Neutrophil (primary cell): ENCODE measurements around the gene DOCK4.

Experiments used
- H3K27ac ChIP-seq: fragments of 200-600 bp; sonication (generic); 2 replicates; pipeline ENCODE4 v1.5.1; 2016; ENCODE audit warnings: mild to moderate bottlenecking, moderate library complexity
- H3K27me3 ChIP-seq: fragments of 200-600 bp; sonication (generic); 2 replicates; pipeline ENCODE4 v1.6.0; 2016; ENCODE audit warnings: mild to moderate bottlenecking
- H3K36me3 ChIP-seq: fragments of 200-600 bp; sonication (generic); 2 replicates; pipeline ENCODE4 v1.5.1; 2017
- H3K4me1 ChIP-seq, 2 experiments: fragments of 200-600 bp in 1 of 2; sonication (generic) in 1 of 2; 1 replicate in 1 of 2; 2 replicates in 1 of 2; pipeline versions ENCODE4 v1.5.1 to v1.6.1; 2013 to 2016; ENCODE audit warnings: low read depth in 1 of 2, low read length in 1 of 2, mild to moderate bottlenecking in 1 of 2, moderate library complexity in 1 of 2; ENCODE audit not compliant: control insufficient read depth in 1 of 2, insufficient read depth in 1 of 2
- H3K4me3 ChIP-seq, 2 experiments: fragments of 200-600 bp in 1 of 2; sonication (generic) in 1 of 2; 1 replicate in 1 of 2; 2 replicates in 1 of 2; pipeline ENCODE4 v1.5.1; 2013 to 2016; ENCODE audit warnings: low read depth in 1 of 2, low read length in 1 of 2, mild to moderate bottlenecking in 1 of 2, moderate library complexity in 1 of 2
- H3K9me3 ChIP-seq: fragments of 200-600 bp; sonication (generic); 2 replicates; pipeline ENCODE4 v1.5.1; 2016
- CTCF ChIP-seq: fragments of 200-600 bp; sonication (generic); IDR thresholded peaks from 2 replicates; pipeline ENCODE4 v1.5.1; 2016; ENCODE audit warnings: antibody characterized with exemption

DOCK4 gene

GRCh38 chr7:111982804-111983203 is 223.4 kb downstream of the DOCK4 start:
- TF ChIP-seq CTCF, result no peak
- Histone ChIP-seq H3K4me1 (peaks cover 14 to 16% of the 10 kb centered on the region in 2 experiments), H3K27me3 (no peaks in the 10 kb centered on the region), H3K27ac (no peak overlapping the region), H3K36me3 (no peaks in the 10 kb centered on the region), H3K4me3 (no peak overlapping the region), H3K9me3 (no peaks in the 10 kb centered on the region)

GRCh38 chr7:111982133-111982532 is 224.1 kb downstream of the DOCK4 start:
- Histone ChIP-seq H3K4me3 (no peak overlapping the region), H3K4me1 (peaks cover 7 to 10% of the 10 kb centered on the region in 2 experiments), H3K27me3 (no peaks in the 10 kb centered on the region), H3K36me3 (no peaks in the 10 kb centered on the region), H3K9me3 (no peaks in the 10 kb centered on the region), H3K27ac (no peak overlapping the region)
- TF ChIP-seq CTCF, result no peak

- H3K4me1 ChIP-seq, result no peaks in the 10 kb centered on the region
- H3K27ac ChIP-seq, result no peak overlapping the region
- H3K4me3 ChIP-seq, result no peak overlapping the region
- H3K27me3 ChIP-seq, result no peaks in the 10 kb centered on the region
- no peak for TF ChIP-seq CTCF
- H3K36me3 ChIP-seq, result no peaks in the 10 kb centered on the region
- no peaks in the 10 kb centered on the region for H3K9me3 ChIP-seq
Observed at GRCh38 chr7:111980725-111981124, 225.5 kb downstream of the DOCK4 start.

- TF ChIP-seq CTCF, result no peak
- Histone ChIP-seq H3K36me3 (no peaks in the 10 kb centered on the region), H3K27ac (no peak overlapping the region), H3K4me3 (no peak overlapping the region), H3K4me1 (no peaks in the 10 kb centered on the region), H3K9me3 (no peaks in the 10 kb centered on the region), H3K27me3 (no peaks in the 10 kb centered on the region)
Observed at GRCh38 chr7:111975346-111975745, 230.9 kb downstream of the DOCK4 start.

- TF ChIP-seq CTCF, result no peak
- Histone ChIP-seq H3K4me1 (no peaks in the 10 kb centered on the region), H3K27me3 (no peaks in the 10 kb centered on the region), H3K36me3 (no peaks in the 10 kb centered on the region), H3K4me3 (no peak overlapping the region), H3K9me3 (no peaks in the 10 kb centered on the region), H3K27ac (no peak overlapping the region)
Observed at GRCh38 chr7:111960984-111961383, 245.2 kb downstream of the DOCK4 start.

GRCh38 chr7:111958896-111959295 is 247.3 kb downstream of the DOCK4 start:
- no peak for TF ChIP-seq CTCF
- no peaks in the 10 kb centered on the region for H3K36me3 ChIP-seq
- no peaks in the 10 kb centered on the region for H3K27me3 ChIP-seq
- H3K27ac ChIP-seq, result no peak overlapping the region
- no peaks in the 10 kb centered on the region for H3K9me3 ChIP-seq
- no peaks in the 10 kb centered on the region for H3K4me1 ChIP-seq
- no peak overlapping the region for H3K4me3 ChIP-seq
